ENCODE results near the gene FXYD5.
"Not testable (repeated sequence)": the region's sequence is repeated elsewhere in the genome, so short reads cannot be mapped to it uniquely, and the experiment has no call there.

FXYD5 gene

GRCh38 chr19:35120492-35120891, 34.0 kb upstream of the FXYD5 start:
- no peak for DNase-seq (ENCODE audit: low read depth)

DNA sequence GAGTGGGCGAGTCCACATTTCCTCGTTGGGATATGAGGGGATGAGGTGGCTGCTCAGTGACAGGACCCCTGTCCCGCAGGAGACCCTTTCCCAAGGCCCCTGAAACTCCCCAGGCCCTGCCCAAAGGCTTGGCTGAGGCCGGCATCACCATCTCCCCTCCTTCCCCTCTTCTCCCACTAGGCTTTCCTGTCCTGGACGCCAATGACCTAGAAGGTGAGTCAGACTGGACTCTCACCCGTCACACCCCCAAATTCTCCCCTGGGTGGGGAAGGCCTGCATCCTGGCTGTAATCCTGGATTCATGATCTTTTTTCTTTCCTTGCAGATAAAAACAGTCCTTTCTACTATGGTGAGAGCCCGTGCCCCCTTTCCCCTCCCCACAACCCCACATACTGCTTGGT, 33.6 kb upstream of the FXYD5 start:
- no peak for DNase-seq (ENCODE audit: low read depth)

- DNase-seq (ENCODE audit: low read depth), result no peak
Observed at GRCh38 chr19:35122687-35123551, 31.6 kb upstream of the FXYD5 start.

GRCh38 chr19:35123573-35123972, 31.0 kb upstream of the FXYD5 start:
- DNase-seq (ENCODE audit: low read depth), result no peak

DNA sequence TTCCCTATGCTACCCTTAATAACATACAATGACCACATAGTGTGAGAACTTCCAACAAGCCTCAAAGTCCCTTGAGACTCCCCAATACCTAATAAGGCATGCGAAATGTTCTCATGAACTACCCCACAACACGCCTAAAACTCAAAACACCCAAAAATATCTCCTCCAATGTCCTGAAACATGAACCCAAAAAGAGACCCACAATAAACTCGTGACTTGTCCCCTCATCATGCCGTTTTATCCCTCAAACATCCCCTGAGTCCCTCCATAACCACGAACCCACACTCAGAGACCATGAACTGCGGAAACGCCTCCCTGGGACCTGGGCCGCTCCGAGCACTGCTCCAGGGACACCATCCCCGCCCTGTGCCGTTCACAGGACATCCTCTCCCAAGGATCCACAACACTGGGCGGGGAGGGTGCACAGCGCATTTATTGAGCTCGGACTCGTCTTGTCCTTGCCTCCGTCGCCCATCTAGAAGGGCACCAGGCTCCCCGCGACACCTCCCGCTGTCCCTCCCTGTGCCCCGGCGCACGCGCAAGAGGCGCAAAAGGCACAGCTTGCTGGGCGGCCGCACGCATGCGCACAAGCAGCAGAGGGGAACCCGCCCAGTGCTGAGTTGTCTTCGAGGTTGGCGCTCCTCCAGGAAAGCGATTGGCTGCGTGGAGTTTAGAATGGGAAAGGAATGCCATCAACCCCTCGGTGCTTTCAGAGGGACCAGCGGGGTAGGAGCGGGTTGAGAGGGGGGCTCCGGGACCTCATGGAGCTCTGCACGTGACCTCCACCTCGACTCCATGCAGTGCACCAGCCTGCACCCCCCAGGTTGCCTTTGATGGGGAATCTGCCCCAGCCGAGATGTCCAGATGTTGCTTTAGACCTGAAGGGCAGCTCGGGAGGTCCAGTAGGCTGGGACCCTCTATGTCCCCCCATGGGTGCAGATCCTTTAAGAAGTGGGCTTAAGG, 30.2 kb upstream of the FXYD5 start:
- DNase-seq (ENCODE audit: low read depth), result peak; percentile 85

DNA sequence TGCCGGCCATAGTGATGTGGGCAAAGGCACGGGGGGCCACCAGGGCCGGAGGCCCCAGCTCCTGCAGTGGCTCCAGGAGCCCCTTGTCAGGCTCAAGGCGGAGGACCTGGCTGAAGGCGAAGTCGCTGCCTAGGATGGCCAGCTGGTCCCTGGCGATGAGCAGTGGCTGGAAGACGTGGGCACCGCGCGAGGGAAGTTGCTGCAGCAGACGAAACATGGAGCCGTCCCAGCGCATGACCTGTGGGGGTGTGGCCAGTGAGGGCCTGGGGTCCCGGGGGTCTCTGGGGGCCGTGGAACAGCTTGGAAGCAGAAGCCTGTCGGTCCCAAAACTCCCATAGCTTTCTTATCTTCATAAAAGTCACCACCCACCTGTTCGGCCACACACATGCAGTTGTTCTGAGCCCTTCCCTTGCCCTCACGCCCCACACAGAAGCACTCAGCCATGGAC, 29.2 kb upstream of the FXYD5 start:
- DNase-seq (ENCODE audit: low read depth), result no peak

- no peak for DNase-seq (ENCODE audit: low read depth)
Observed at GRCh38 chr19:35125749-35126623, 28.5 kb upstream of the FXYD5 start.

GRCh38 chr19:35126624-35126959, 27.9 kb upstream of the FXYD5 start:
- no peak for DNase-seq (ENCODE audit: low read depth)

DNA sequence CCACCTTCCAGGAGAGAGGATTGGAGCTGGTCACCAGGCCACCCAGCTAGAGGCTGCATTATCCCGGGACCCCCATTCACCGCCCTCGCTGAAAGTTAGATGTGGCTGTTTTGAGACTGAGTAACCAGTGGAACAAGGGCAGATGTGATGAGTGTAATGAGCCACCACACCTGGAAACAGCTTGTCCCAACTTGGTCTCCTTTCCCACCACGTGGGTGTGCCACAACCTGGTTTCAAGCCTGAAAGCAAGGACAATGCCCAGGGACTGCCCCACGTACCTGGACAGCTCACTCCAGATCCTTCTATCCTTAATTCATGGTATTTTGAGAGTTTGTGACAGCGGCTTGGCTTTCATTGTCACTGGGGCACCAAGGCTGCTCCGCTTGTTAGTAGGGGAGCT, 26.7 kb upstream of the FXYD5 start:
- no peak for DNase-seq (ENCODE audit: low read depth)

- DNase-seq (ENCODE audit: low read depth), result no peak
Observed at GRCh38 chr19:35128398-35129057, 26.0 kb upstream of the FXYD5 start.

DNA sequence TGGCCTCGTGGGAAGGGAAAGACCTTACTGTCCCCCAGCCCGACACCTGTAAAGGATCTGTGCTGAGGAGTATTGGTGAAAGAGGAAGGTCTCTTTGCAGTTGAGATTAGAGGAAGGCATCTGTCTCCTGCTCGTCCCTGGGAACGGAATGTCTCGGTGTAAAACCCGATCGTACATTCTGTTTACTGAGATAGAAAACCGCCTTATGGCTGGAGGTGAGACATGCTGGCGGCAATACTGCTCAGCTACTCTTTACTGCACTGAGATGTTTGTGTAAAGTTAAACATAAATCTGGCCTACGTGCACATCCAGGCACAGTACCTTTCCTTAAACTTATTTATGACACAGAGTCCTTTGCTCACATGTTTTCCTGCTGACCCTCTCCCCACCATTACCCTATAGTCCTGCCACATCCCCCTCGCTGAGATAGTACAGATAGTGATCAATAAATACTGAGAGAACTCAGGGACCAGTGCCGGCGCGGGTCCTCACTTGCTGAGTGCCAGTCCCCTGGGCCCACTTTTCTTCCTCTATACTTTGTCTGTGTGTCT, 24.7 kb upstream of the FXYD5 start:
- not testable (repeated sequence) for DNase-seq (ENCODE audit: low read depth)

DNA sequence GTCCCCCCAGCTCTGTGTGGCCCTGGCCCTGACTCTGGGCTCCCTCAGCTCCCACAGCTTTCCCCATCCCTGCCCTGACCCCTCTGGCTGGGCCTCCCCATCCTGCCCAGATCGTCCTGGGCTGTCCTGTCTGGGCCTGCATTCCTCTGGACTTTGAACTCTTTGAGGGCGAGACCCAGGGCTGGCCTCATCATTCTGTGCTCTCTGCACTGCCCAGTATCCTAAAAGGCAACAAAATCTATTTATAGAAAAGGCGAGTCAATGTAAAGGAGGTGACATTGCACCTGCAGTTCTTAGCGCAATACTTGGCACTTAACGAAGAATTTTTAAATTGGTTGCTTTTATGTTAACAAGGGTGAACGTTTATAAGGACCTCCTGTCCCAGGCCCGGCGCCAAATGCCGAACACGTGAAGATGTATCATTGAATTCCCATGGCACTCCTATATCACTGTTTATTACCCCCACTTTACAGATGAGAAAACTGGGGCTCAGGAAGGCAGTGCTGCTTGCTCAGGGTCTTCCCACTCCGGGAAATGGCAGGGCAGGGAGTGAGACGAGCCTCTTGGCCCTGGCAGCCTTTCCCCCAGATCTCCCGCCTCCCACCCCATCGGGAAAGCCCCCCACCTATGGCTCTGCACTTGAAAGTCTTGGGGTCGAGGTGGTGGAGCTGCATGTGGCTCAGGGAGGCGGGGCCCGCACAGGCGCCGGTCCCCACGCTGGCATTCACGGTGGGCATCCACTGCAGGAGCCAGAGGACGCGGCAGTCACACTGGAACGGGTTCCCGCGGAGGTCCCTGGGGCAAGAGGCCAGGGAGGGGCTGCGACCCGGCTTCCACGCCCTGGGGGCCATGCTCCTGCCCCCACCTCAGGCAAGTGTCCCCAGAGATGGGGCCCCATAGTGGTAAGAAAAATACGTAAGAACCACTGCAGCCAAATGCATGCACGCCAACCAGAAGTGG, 23.5 kb upstream of the FXYD5 start:
- no peak for DNase-seq (ENCODE audit: low read depth)

DNA sequence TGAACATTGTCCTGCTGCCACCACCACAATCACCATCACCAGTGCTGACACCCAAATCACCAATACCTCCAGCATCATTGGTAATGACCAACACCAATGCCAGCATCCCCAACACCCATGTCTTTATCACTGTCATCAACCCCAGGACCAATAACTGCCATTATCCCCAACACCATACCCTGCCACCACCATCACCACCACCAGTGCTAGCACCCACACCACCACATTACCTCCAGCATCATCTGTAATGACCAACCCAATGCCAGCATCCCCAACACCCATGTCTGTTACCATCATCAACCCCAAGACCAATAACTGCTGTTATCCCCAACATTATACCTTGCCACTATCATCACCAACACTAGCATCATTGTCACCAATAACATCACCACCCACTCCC, 22.3 kb upstream of the FXYD5 start:
- DNase-seq (ENCODE audit: low read depth), result no peak

DNA sequence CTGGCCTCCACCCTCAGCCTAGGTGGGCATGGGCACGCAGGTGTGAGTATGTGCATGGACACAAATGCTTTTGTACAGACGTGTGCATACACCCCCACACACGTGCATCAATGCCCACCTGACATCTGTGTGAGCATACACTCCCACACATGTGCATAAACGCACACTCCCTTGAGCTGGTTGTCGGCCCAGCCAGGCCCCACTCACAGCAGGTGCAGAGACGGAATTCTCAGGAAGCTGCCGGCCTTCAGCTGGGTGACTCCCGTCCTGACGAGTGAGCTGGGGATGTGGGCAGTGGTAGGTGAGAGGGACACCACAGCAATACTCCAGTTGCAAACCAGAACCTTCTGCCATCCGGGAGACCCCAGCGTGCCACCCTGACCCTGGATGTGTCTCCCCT, 20.7 kb upstream of the FXYD5 start:
- no peak for DNase-seq (ENCODE audit: low read depth)

DNA sequence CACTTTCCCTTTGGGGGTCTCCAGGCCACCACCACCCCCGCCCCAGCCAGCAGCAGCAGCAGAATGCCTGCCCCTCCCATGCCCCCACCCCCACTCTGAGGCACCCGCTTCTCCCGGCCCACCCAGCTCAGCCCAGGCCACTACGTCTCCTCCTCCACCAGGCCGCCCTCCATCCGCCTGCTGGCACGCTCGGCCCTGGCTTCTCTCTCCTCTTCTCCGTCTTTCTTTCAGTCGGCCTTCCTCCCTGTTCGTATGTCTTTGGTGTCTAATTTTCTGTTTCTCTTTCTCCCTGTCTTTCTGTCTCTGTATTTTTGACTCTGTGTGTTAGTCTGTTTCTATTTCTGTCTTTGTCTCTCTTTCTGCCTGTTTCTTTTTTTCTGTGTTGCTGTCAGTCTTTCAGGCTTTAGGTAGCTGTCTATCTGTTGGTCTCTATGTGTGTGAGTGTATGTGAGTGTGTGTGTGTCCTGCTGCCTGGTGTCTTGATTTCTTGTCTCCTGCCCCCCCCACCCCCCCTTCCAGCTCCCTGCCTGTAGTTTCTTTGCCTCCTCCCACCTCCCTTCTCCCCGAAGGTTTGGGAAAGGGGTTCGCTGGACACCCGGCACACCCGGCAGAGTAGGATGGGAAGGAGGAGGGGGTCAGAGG, 19.8 kb upstream of the FXYD5 start, which contains the start of gene LGI4:
Gene LGI4 (minus strand): TSS at position 459 of the 642 bp plus-strand sequence. CDS start 379 bp downstream, at position 80.
- DNase-seq (ENCODE audit: low read depth), result no peak

GRCh38 chr19:35135389-35135909, 19.1 kb upstream of the FXYD5 start:
- peak; percentile 50 for DNase-seq (ENCODE audit: low read depth)

DNA sequence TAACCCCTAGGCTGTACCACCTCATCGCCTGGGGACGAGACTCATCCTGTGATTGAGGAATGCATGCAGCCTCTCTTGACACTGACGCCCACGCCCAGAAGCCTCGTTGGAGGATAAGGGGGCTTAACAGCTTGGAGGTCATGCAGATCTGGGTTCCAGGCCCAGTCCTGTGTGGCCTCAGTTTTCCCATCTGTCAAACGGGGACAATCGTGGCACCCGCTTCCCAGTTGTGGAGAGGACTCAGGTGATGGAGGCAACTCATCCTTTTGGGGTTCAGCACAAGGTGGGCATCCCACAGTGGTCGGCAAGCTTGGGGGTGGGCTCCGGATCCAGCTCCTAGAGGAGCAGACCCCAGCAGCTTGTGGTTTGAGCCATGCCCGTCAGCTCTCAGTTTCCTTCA, 18.3 kb upstream of the FXYD5 start:
- no peak for DNase-seq (ENCODE audit: low read depth)

DNA sequence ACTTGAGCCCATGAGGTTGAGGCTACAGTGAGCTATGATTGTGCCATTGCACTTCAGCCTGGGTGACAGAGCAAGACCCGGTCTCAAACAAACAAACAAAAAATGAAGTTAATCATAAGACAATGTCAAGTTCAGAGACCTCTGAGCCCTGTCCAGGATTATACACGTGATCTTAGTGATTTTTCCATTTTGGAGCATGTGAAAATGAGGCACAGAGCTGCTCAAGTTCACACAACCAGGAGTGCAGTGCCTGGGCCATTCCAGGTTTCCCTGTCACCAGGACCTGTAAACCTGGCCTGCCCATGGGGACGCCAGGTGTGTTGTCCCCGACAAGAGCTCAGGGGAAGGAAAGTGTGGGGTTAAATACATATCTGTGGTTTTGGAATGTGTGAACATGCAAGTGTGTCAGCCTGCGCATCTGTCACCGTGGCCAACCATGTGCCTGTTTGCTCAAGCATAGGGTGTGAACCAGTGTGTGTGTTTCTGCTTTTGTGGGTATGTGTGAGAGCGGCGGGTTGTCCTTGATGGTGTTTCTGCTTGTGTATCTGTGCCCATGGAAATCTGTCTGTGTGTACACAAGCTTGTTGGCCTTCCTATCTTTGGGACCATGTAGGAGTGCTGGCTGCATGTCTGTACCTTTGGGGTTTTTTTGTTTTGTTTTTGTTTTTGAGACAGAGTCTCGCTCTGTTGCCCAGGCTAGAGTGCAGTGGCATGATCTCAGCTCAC, 17.4 kb upstream of the FXYD5 start:
- no peak for DNase-seq (ENCODE audit: low read depth)
